WI38 (cell line): Measurements from ENCODE around the gene IL17RE.
A peak's percentile ranks its signal among the peaks of the same experiment; 100 is the strongest.
"Not testable (repeated sequence)": the region's sequence is repeated elsewhere in the genome, so short reads cannot be mapped to it uniquely, and the experiment has no call there.

Experiments
- H3K4me3 ChIP-seq: 2 replicates; pipeline ENCODE4 v1.5.1; 2011; ENCODE audit warnings: low read depth, mild to moderate bottlenecking, control low read depth, low read length
- CTCF ChIP-seq: IDR thresholded peaks from 2 replicates; pipeline ENCODE4 v1.5.1; 2012; ENCODE audit warnings: low read depth, mild to moderate bottlenecking, control low read depth, low read length

IL17RE gene

GRCh38 chr3:9933561-9934234, 31.1 kb downstream of the IL17RE start, which contains the start of gene CRELD1:
Gene CRELD1 (plus strand): TSS chr3:9933834. CDS start chr3:9934439, 605 bp downstream.
- peak within 1 kb of the TSS; percentile 76 for H3K4me3 ChIP-seq
- TF ChIP-seq CTCF, result no peak

GRCh38 chr3:9934235-9934621, 31.6 kb downstream of the IL17RE start:
- TF ChIP-seq CTCF, result peak; percentile 27; the same call in 1 of the 2 replicates
- H3K4me3 ChIP-seq, result peak overlapping the region; percentile 76

- H3K4me3 ChIP-seq, result peak overlapping the region; percentile 76
- no peak for TF ChIP-seq CTCF
These were observed 32.3 kb downstream of the IL17RE start for GRCh38 chr3:9934993-9935392.

- TF ChIP-seq CTCF, result no peak
These were observed 33.4 kb downstream of the IL17RE start for GRCh38 chr3:9935966-9936510.

GRCh38 chr3:9937486-9938238, 35.0 kb downstream of the IL17RE start:
- no peak overlapping the region for H3K4me3 ChIP-seq
- no peak for TF ChIP-seq CTCF

More at GRCh38 chr3:9935966-9936510, 33.4 kb downstream of the IL17RE start:
- no peak overlapping the region for H3K4me3 ChIP-seq

GRCh38 chr3:9938966-9939365, 36.3 kb downstream of the IL17RE start:
- H3K4me3 ChIP-seq, result no peak overlapping the region
- TF ChIP-seq CTCF, result no peak

- not testable (repeated sequence) for H3K4me3 ChIP-seq
These were observed 37.3 kb downstream of the IL17RE start for GRCh38 chr3:9939906-9940305.
